HepG2 (cell line): ENCODE results near the gene TMUB1. TPM values are rescaled to one million over a fixed set of nuclear protein-coding genes. Genes with fewer than 3 reads are reported as not detected.
A peak's percentile ranks its signal among the peaks of the same experiment; 100 is the strongest.

Experiments used
- ASH2L ChIP-seq: fragments of 300-600, 200-600 bp; sonication (generic); IDR thresholded peaks from 2 replicates; pipeline ENCODE4 v1.7.0; 2017; ENCODE audit warnings: low read depth, mild to moderate bottlenecking, moderate library complexity, mixed read lengths, low read length; ENCODE audit not compliant: insufficient read length
- ATF6 ChIP-seq: sonication (generic); formaldehyde crosslinking; conservative IDR thresholded peaks from 2 replicates; pipeline ENCODE4 v1.4.0; 2020; ENCODE audit warnings: missing genetic modification reagents
- BRCA1 ChIP-seq: sonication (generic); formaldehyde crosslinking; IDR thresholded peaks from 2 replicates; pipeline ENCODE4 v1.4.0; 2020; ENCODE audit warnings: missing genetic modification reagents
- CHCHD3 ChIP-seq: sonication (generic); formaldehyde crosslinking; IDR thresholded peaks from 2 replicates; pipeline ENCODE4 v1.8.0; 2022; ENCODE audit warnings: mild to moderate bottlenecking, missing genetic modification reagents, moderate library complexity
- GABPB1 ChIP-seq: IDR thresholded peaks from 2 replicates; pipeline ENCODE4 v1.6.1; 2016; ENCODE audit warnings: mild to moderate bottlenecking, missing genetic modification reagents, moderate library complexity, missing compliant biosample characterization
- IRX3 ChIP-seq: sonication (generic); formaldehyde crosslinking; IDR thresholded peaks from 2 replicates; pipeline ENCODE4 v1.8.1; 2023; ENCODE audit warnings: mild to moderate bottlenecking, low read depth, missing genetic modification reagents, borderline replicate concordance
- MAZ ChIP-seq, 2 experiments: sonication (generic) in 1 of 2; formaldehyde crosslinking in 1 of 2; IDR thresholded peaks; 2 replicates each; pipeline versions ENCODE4 v1.5.0 to v1.6.1; 2012 to 2020; ENCODE audit warnings: low read depth in 2 of 2, mild to moderate bottlenecking in 2 of 2, borderline replicate concordance in 1 of 2, improper control_type of control experiment in 1 of 2, low read length in 1 of 2, missing genetic modification reagents in 1 of 2, moderate library complexity in 1 of 2
- NFATC3 ChIP-seq: sonication (generic); formaldehyde crosslinking; IDR thresholded peaks from 2 replicates; pipeline ENCODE4 v1.5.1; 2020; ENCODE audit warnings: mild to moderate bottlenecking, missing genetic modification reagents
- NFIC ChIP-seq: IDR thresholded peaks from 2 replicates; pipeline ENCODE4 v1.6.1; 2012; ENCODE audit warnings: mild to moderate bottlenecking, low read length, inconsistent platforms
- TAF15 ChIP-seq: fragments of 200-400 bp; formaldehyde crosslinking; IDR thresholded peaks from one replicate; pipeline ENCODE4 v1.6.1; 2018; ENCODE audit warnings: mild to moderate bottlenecking, low read depth, low read length; ENCODE audit not compliant: poor library complexity, severe bottlenecking
- ZFAT ChIP-seq: sonication (generic); formaldehyde crosslinking; conservative IDR thresholded peaks from 2 replicates; pipeline ENCODE4 v1.8.1; 2023; ENCODE audit warnings: missing genetic modification reagents, inconsistent platforms
- ZFP37 ChIP-seq: sonication (generic); formaldehyde crosslinking; IDR thresholded peaks from 2 replicates; pipeline ENCODE4 v1.4.0; 2020; ENCODE audit warnings: missing genetic modification reagents, borderline replicate concordance
- ZNF343 ChIP-seq: sonication (generic); formaldehyde crosslinking; IDR thresholded peaks from 2 replicates; pipeline ENCODE4 v1.4.0; 2020; ENCODE audit warnings: mild to moderate bottlenecking, missing genetic modification reagents
- ZNF451 ChIP-seq: sonication (generic); formaldehyde crosslinking; IDR thresholded peaks from 2 replicates; pipeline ENCODE4 v1.5.0; 2020; ENCODE audit warnings: mild to moderate bottlenecking, missing genetic modification reagents
- ZNF619 ChIP-seq: sonication (generic); formaldehyde crosslinking; IDR thresholded peaks from 2 replicates; pipeline ENCODE4 v1.4.0; 2020; ENCODE audit warnings: mild to moderate bottlenecking, missing genetic modification reagents
- polyA plus RNA-seq, 8 experiments: library from polyadenylated mRNA; depleted of rRNA in 3 of 8; stranded (reverse) in 7 of 8; unstranded in 1 of 8; fragments of >200 nt; fragmentation: Illumina TruSeq in 4 of 8; extraction: Trizol in 4 of 8; gene quantifications; 2 replicates each; pipeline versions ENCODE4 v1.2.1 to v1.2.3, GENCODE V29; 2011 to 2016; ENCODE audit warnings: low read depth in 4 of 8, missing spikeins in 1 of 8, mixed read lengths in 1 of 8; ENCODE audit not compliant: insufficient read depth in 1 of 8
- total RNA-seq, 5 experiments: library from RNA; depleted of rRNA; stranded (reverse); fragments of >200 nt; fragmentation: Illumina TruSeq; extraction: Trizol; gene quantifications; 2 replicates each; pipeline ENCODE4 v1.2.3, GENCODE V29; 2016; ENCODE audit warnings: low read depth in 1 of 5
- TF ChIP-seq, protein P1 (sequence below), 2 experiments: fragments of 450-650 bp in 1 of 2; sonication (generic) in 1 of 2; formaldehyde crosslinking; IDR thresholded peaks; 2 replicates each; pipeline versions ENCODE4 v1.5.0 to v1.8.0; 2020 to 2022; ENCODE audit warnings: mild to moderate bottlenecking in 1 of 2, missing genetic modification reagents in 1 of 2
- TF ChIP-seq, protein P2 (sequence below): sonication (generic); formaldehyde crosslinking; IDR thresholded peaks from 2 replicates; pipeline ENCODE4 v1.9.0; 2021; ENCODE audit warnings: missing genetic modification reagents, borderline replicate concordance
- TF ChIP-seq, protein P3 (sequence below): sonication (generic); IDR thresholded peaks from 2 replicates; pipeline ENCODE4 v1.6.1; 2016; ENCODE audit warnings: low read depth, borderline replicate concordance
- TF ChIP-seq, protein P4 (sequence below): sonication (generic); formaldehyde crosslinking; IDR thresholded peaks from 2 replicates; pipeline ENCODE4 v1.4.0; 2020; ENCODE audit warnings: missing genetic modification reagents
- TF ChIP-seq, protein P5 (sequence below): sonication (generic); formaldehyde crosslinking; IDR thresholded peaks from 2 replicates; pipeline ENCODE4 v1.4.0; 2020; ENCODE audit warnings: mild to moderate bottlenecking, missing genetic modification reagents

TMUB1 gene
- total and polyA plus RNA-seq, 2 of the 13 experiments (the other 11 are each of a cell fraction or from before 2014, with no cell fraction given), result 44.8 to 51.6 TPM

- TF ChIP-seq TAF15 (peak; percentile 53), BRCA1 (0 out of 2 replicates have a peak, but pooled peaks have one; percentile 54), ZFP37 (0 out of 2 replicates have a peak, but pooled peaks have one; percentile 29), ZNF619 (CRISPR knock-in tag) (no peak), IRX3 (CRISPR knock-in tag) (no peak), NFIC (no peak), ZNF343 (CRISPR knock-in tag) (no peak), ZFAT (CRISPR knock-in tag) (no peak), ASH2L (peak; percentile 40), CHCHD3 (CRISPR knock-in tag) (no peak), ATF6 (CRISPR knock-in tag) (no peak), NFATC3 (CRISPR knock-in tag) (no peak), GABPB1 (CRISPR knock-in tag) (peak; percentile 93), ZNF451 (no peak), MAZ (IDR thresholded peaks at IDR 0.05; ENCODE audit: borderline replicate concordance, low read depth, low read length) (0 out of 2 replicates have a peak, but pooled peaks have one; percentile 21), MAZ (CRISPR knock-in tag; IDR thresholded peaks at IDR 0.05; ENCODE audit: low read depth) (peak; percentile 86)
- TF ChIP-seq, protein P1, sequence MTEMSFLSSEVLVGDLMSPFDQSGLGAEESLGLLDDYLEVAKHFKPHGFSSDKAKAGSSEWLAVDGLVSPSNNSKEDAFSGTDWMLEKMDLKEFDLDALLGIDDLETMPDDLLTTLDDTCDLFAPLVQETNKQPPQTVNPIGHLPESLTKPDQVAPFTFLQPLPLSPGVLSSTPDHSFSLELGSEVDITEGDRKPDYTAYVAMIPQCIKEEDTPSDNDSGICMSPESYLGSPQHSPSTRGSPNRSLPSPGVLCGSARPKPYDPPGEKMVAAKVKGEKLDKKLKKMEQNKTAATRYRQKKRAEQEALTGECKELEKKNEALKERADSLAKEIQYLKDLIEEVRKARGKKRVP (CRISPR knock-in tag; IDR thresholded peaks at IDR 0.05), result no peak
- TF ChIP-seq, protein P2, sequence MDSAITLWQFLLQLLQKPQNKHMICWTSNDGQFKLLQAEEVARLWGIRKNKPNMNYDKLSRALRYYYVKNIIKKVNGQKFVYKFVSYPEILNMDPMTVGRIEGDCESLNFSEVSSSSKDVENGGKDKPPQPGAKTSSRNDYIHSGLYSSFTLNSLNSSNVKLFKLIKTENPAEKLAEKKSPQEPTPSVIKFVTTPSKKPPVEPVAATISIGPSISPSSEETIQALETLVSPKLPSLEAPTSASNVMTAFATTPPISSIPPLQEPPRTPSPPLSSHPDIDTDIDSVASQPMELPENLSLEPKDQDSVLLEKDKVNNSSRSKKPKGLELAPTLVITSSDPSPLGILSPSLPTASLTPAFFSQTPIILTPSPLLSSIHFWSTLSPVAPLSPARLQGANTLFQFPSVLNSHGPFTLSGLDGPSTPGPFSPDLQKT, result no peak
- TF ChIP-seq, protein P3, sequence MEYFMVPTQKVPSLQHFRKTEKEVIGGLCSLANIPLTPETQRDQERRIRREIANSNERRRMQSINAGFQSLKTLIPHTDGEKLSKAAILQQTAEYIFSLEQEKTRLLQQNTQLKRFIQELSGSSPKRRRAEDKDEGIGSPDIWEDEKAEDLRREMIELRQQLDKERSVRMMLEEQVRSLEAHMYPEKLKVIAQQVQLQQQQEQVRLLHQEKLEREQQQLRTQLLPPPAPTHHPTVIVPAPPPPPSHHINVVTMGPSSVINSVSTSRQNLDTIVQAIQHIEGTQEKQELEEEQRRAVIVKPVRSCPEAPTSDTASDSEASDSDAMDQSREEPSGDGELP, result 0 out of 2 replicates have a peak, but pooled peaks have one; percentile 24
- TF ChIP-seq, protein P4, sequence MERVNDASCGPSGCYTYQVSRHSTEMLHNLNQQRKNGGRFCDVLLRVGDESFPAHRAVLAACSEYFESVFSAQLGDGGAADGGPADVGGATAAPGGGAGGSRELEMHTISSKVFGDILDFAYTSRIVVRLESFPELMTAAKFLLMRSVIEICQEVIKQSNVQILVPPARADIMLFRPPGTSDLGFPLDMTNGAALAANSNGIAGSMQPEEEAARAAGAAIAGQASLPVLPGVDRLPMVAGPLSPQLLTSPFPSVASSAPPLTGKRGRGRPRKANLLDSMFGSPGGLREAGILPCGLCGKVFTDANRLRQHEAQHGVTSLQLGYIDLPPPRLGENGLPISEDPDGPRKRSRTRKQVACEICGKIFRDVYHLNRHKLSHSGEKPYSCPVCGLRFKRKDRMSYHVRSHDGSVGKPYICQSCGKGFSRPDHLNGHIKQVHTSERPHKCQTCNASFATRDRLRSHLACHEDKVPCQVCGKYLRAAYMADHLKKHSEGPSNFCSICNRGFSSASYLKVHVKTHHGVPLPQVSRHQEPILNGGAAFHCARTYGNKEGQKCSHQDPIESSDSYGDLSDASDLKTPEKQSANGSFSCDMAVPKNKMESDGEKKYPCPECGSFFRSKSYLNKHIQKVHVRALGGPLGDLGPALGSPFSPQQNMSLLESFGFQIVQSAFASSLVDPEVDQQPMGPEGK, result peak; percentile 49
- TF ChIP-seq, protein P5, sequence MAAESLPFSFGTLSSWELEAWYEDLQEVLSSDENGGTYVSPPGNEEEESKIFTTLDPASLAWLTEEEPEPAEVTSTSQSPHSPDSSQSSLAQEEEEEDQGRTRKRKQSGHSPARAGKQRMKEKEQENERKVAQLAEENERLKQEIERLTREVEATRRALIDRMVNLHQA, result no peak
Measured at GRCh38 chr7:151083071-151083823, at the start of gene TMUB1 (continued).
